ENCODE results near the gene IRF7. TPM values are rescaled to one million over a fixed set of nuclear protein-coding genes. Genes with fewer than 3 reads are reported as not detected.

Gene IRF7
- total RNA-seq, 1 experiment from 2014 or later = 10.1 TPM

GRCh38 chr11:645536-645935 is 29.8 kb upstream of the IRF7 start:
- Histone ChIP-seq H3K36me3 (peaks cover 60% of the 10 kb centered on the region), H3K27me3 (no peaks in the 10 kb centered on the region), H3K9me3 (no peaks in the 10 kb centered on the region), H3K4me3 (no peak overlapping the region)
- DNase-seq = no peak

GRCh38 chr11:643849-644738 is 28.3 kb upstream of the IRF7 start:
- no peak overlapping the region for H3K4me3 ChIP-seq

GRCh38 chr11:643366-643765 is 27.6 kb upstream of the IRF7 start:
- H3K36me3 ChIP-seq = peaks cover 51% of the 10 kb centered on the region
- H3K4me3 ChIP-seq = no peak overlapping the region
- no peaks in the 10 kb centered on the region for H3K9me3 ChIP-seq
- no peak for DNase-seq
- no peaks in the 10 kb centered on the region for H3K27me3 ChIP-seq

More at GRCh38 chr11:643849-644738, 28.3 kb upstream of the IRF7 start:
- DNase-seq = no peak
- peaks cover 55% of the 10 kb centered on the region for H3K36me3 ChIP-seq
- no peaks in the 10 kb centered on the region for H3K27me3 ChIP-seq
- H3K9me3 ChIP-seq = no peaks in the 10 kb centered on the region

GRCh38 chr11:641806-642370 is 26.1 kb upstream of the IRF7 start:
- DNase-seq = no peak
- Histone ChIP-seq H3K27me3 (no peaks in the 10 kb centered on the region), H3K9me3 (no peaks in the 10 kb centered on the region), H3K36me3 (peaks cover 54% of the 10 kb centered on the region), H3K4me3 (no peak overlapping the region)

GRCh38 chr11:640021-640706 is 24.4 kb upstream of the IRF7 start:
- Histone ChIP-seq H3K27me3 (no peaks in the 10 kb centered on the region), H3K9me3 (no peaks in the 10 kb centered on the region), H3K36me3 (peaks cover 43% of the 10 kb centered on the region), H3K4me3 (no peak overlapping the region)
- DNase-seq = no peak

- no peak for DNase-seq
- H3K27me3 ChIP-seq = no peaks in the 10 kb centered on the region
- H3K4me3 ChIP-seq = no peak overlapping the region
- H3K36me3 ChIP-seq = peaks cover 50% of the 10 kb centered on the region
- H3K9me3 ChIP-seq = no peaks in the 10 kb centered on the region
Measured at GRCh38 chr11:639332-639955, 23.7 kb upstream of the IRF7 start.

- H3K4me3 ChIP-seq = no peak overlapping the region
- no peak for DNase-seq
- H3K36me3 ChIP-seq = peaks cover 47% of the 10 kb centered on the region
- no peaks in the 10 kb centered on the region for H3K9me3 ChIP-seq
- H3K27me3 ChIP-seq = no peaks in the 10 kb centered on the region
Measured at GRCh38 chr11:638631-639331, 23.0 kb upstream of the IRF7 start.

- Histone ChIP-seq H3K4me3 (no peak overlapping the region), H3K27me3 (no peaks in the 10 kb centered on the region), H3K36me3 (peaks cover 42% of the 10 kb centered on the region), H3K9me3 (no peaks in the 10 kb centered on the region)
- DNase-seq = no peak
Measured at GRCh38 chr11:637593-638521, 22.1 kb upstream of the IRF7 start.

GRCh38 chr11:637333-637592 is 21.5 kb upstream of the IRF7 start:
- H3K27me3 ChIP-seq = no peaks in the 10 kb centered on the region
- no peak for DNase-seq
- H3K36me3 ChIP-seq = peaks cover 41% of the 10 kb centered on the region
- H3K4me3 ChIP-seq = no peak overlapping the region
- H3K9me3 ChIP-seq = no peaks in the 10 kb centered on the region

- DNase-seq = no peak
- Histone ChIP-seq H3K27me3 (no peaks in the 10 kb centered on the region), H3K36me3 (peaks cover 37% of the 10 kb centered on the region), H3K9me3 (no peaks in the 10 kb centered on the region), H3K4me3 (no peak within 1 kb of the TSS)
Measured at GRCh38 chr11:636511-637332, 21.0 kb upstream of the IRF7 start, which contains the start of gene DRD4. Gene DRD4 (plus strand): TSS chr11:637269. CDS start chr11:637305, 36 bp downstream.

GRCh38 chr11:635945-636510 is 20.3 kb upstream of the IRF7 start:
- DNase-seq = no peak
- Histone ChIP-seq H3K4me3 (no peak overlapping the region), H3K9me3 (no peaks in the 10 kb centered on the region), H3K27me3 (no peaks in the 10 kb centered on the region), H3K36me3 (peaks cover 33% of the 10 kb centered on the region)

- H3K4me3 ChIP-seq = no peak overlapping the region
- no peak for DNase-seq
- H3K36me3 ChIP-seq = peaks cover 28% of the 10 kb centered on the region
- no peaks in the 10 kb centered on the region for H3K27me3 ChIP-seq
- H3K9me3 ChIP-seq = no peaks in the 10 kb centered on the region
Measured at GRCh38 chr11:630871-631270, 15.1 kb upstream of the IRF7 start.

GRCh38 chr11:629237-629583 is 13.5 kb upstream of the IRF7 start:
- no peak for DNase-seq
- Histone ChIP-seq H3K4me3 (no peak overlapping the region), H3K36me3 (peaks cover 18% of the 10 kb centered on the region), H3K27me3 (no peaks in the 10 kb centered on the region), H3K9me3 (no peaks in the 10 kb centered on the region)

- no peaks in the 10 kb centered on the region for H3K9me3 ChIP-seq
- no peak for DNase-seq
- peaks cover 20% of the 10 kb centered on the region for H3K36me3 ChIP-seq
- H3K4me3 ChIP-seq = no peak overlapping the region
- H3K27me3 ChIP-seq = no peaks in the 10 kb centered on the region
Measured at GRCh38 chr11:628056-628455, 12.3 kb upstream of the IRF7 start.

- no peak for DNase-seq
- Histone ChIP-seq H3K4me3 (no peak overlapping the region), H3K9me3 (no peaks in the 10 kb centered on the region)
Measured at GRCh38 chr11:627308-627576, 11.5 kb upstream of the IRF7 start.

More at GRCh38 chr11:627308-627576, 11.5 kb upstream of the IRF7 start:
- Histone ChIP-seq H3K36me3 (peaks cover 25% of the 10 kb centered on the region), H3K27me3 (no peaks in the 10 kb centered on the region)
